WI38 (cell line): ENCODE measurements around the gene KLK15.

ENCODE experiments used
- H3K4me3 ChIP-seq: 2 replicates; pipeline ENCODE4 v1.5.1; 2011; ENCODE audit warnings: low read depth, mild to moderate bottlenecking, control low read depth, low read length
- CTCF ChIP-seq: IDR thresholded peaks from 2 replicates; pipeline ENCODE4 v1.5.1; 2012; ENCODE audit warnings: low read depth, mild to moderate bottlenecking, control low read depth, low read length

Gene KLK15

DNA sequence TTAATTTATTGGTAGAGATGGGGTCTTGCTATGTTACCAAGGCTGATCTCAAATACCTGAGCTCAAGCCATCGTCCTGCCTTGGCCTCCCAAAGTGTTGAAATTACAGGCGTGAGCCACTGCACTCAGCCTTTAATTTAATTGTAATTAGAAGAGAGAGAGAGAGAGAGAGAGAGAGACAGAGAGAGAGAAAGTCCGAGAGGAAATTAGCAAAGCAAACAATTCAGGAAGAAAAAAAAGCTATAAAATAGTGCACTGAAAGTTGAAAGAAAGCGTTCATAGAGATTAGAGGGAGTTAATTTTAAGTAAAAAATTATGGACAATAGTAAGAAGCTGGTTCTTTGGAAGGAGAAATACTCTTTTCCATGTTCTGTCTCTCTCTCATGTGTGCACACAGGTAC is 56.1 kb downstream of the KLK15 start:
- no peak overlapping the region for H3K4me3 ChIP-seq
- TF ChIP-seq CTCF: no peak

GRCh38 chr19:50776131-50776530 is 57.2 kb downstream of the KLK15 start:
- no peak overlapping the region for H3K4me3 ChIP-seq
- no peak for TF ChIP-seq CTCF
